GM19467 (cell line): ENCODE data around the gene DNM1.

Experiments used
- ATAC-seq: cut with Tn5 transposase; IDR thresholded peaks from one replicate; pipeline ENCODE4 v1.9.1; 2021; ENCODE audit warnings: mild to moderate bottlenecking, moderate library complexity; ENCODE audit not compliant: unreplicated experiment

The DNM1 gene

DNA sequence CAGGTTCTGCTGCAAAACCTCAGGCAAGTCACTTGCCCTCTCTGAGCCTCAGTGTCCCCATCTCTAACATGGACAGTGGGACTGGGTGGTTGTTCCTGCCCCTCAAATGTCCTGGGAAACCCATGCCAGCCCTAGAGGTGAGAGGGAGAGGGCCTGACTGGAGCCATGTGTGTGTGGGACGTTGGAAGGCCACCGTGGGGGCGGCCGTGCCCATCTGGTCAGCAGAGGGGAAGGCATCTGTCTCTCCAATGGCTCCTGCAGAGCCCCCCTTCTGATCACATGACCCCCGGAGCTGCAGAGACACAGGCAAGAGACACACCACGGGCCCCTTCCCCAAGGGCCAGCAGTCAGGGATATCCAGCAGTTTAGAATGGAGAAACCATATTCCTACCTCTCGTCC is 1.7 kb downstream of the DNM1 start:
- no peak for ATAC-seq

DNA sequence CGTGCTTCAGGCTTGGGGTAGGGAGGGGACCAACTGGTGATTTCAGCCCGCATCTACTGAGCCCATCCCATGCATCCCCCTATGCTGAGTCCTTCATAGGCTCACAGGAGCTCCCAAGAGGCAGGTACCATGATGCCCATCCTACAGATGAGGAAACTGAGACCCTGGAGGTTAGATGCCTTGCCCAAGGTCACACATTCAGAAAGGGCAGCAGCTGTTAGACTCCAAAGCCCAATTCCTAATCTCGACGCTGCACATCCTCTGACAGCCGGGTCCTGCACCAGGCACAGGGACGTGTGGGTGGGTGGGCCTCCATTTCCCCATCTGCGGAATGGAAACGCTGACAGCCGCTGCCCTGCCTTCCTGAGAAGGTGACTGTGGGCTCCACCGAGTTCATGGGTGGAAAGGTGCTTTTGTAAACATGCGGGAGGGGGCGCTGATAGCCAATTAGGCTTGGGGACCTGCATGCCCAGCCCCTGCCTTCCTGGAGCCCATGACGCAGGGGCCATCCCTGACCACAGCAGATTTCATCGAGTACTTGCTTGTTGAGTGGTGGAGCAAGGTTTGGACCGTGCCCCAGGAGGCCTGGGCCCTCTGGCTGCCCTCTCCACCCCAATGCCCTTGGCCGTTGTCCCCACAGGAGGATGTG is 2.2 kb downstream of the DNM1 start:
- ATAC-seq, result no peak

DNA sequence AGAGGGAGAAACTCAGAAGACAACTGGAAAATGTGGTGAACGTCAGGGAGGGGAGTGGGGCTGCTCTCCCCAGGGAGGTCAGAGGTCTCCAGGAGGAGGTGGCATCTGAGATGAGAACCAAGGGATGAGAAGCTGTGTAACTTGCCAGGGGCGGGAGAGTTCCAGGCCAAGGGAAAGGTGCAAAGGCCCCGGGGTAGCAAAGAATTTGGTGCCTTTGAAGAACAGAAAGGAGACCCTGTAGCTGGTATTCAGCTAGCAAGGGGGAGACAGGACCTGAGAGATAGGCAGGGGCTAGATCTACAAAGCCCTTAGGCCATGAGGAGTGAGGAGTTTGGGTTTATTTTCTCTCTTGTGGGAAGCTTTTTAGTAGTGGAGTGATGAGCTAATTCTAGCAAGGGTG is 3.3 kb downstream of the DNM1 start:
- ATAC-seq, result no peak

DNA sequence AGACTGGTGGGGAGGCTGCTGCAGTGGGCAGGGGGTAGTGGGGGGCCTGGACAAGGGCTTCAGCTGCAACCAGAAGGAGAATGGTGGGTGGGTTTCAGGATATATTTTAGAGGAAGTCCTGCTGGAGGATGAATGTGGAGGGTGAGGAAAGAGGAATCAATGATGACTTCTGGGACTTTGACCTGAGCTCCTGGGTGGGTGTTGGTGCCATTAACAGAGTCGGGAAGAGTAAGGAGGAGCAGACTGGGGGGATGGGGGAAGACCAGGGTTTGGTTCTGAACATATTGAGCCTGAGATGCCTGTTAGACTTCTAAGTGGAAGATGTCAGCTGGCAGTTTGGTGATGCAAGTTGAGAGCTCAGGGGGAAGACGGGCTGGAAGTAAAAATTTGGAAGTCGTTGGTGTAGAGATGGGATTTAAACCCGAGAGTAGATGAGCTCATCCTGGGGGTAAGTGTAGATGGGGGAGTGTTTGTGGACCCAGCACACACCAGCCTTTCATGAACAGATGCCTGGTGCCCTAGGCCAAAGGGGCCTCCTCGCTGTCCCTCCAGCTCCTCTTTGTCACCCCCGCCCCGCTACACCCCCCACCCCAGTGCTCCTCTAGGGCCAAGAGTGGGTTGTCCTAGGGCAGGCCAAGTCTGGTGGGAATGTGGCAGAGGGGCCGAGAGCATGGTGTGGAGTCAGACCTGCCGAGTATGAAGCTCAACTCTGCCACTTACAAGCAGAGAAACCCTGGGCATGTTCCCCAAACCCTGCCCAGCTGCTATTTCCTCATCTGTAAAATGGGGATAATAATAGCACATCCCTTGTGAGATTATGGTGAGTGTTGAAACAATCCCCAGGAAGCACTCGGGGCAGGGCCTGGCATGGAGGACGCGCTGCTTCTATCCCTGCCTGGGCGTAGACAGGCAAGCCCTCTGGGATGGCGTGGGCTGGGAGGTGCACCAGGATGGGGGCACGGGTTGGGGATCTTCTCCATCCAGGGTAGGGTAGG is 4.0 kb downstream of the DNM1 start:
- no peak for ATAC-seq

DNA sequence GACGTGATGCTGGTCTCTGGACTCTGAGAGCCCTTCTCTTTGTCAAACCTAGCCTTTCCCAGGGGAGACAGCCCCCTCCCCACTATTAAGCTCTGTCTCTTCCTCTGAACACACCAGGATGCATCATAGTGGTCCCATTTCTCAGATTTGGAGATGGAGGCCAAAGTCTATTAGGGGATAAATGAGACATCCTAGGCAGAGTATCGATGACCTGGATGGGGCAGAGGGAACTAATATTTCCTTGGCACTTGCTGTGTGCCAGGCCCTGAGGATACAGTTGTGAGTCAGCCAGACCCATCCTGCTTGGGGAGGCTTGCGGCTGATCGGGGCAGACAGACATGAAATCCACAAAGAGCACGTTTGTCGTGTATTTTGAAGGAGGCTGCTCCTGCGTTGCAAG is 5.2 kb downstream of the DNM1 start:
- ATAC-seq, result no peak

DNA sequence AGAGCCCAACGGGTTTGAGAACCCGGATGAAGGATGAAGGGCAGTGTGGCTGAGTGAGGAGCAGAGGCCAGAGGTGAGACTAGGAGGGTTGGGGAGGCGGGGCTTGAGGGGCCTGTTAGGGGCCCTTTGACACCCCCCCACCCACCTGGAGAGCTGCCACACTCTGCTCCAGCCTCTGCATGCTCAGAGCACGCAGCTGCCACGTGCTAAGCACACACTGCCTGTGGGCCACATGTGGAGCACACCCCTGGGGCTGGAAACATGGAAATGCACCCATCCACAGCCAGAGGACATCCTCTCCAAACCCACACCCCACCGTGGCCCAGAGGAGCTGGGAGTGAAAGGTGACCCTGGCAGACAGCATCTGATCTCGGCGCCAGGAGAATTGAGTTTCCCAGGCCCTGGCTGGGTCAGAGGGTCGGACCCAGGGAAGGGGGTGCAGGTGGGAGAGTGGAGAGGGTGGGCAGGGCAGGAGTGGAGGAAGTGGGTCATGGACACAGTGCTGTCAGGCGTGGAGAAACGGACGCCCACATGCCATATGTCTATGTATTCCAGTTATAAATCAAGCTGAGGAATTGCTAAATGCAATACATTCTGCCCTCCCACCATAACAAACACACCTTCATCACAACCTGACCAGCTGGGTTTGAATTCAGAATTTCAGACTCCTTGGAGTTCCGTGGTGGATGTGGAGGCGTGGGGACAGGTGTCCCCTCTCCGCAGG is 5.9 kb downstream of the DNM1 start:
- ATAC-seq, result no peak

DNA sequence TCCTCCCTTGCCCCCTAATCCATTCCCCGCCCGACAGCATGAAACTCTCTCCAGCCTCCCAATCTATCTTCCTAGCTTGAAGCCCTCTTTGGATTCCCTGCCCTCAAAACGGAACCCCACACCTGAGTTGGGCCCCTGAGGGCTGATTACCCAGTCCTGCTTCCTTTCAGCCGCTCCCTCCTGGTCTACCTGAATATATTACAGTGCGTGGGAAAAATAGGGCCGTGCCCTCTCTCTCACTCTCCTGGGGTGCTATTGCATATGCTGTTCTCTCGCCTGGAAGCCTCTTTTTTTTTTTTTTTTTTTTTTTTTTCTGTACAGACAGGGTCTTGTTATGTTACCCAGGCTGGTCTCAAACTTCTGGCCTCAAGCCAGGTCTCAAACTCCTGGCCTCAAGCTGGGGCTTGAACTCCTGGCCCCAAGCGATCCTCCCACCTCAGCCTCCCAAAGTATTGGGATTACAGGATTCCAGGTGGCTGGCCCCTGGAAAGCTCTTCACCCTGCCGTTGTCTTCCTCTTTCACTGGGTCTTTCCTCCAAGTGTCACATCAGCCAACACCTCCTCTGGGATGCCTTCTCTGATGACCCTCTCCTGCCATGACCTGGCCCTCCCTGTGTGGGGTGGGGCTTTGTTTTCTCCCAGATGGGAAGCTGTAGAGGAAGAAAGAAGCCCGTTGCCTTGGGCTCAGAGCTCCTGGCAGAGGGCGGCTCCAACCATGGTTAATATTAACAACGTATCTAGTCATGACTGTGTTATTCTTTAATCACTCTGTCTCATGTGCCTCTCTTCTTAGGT is 8.2 kb downstream of the DNM1 start:
- no peak for ATAC-seq

DNA sequence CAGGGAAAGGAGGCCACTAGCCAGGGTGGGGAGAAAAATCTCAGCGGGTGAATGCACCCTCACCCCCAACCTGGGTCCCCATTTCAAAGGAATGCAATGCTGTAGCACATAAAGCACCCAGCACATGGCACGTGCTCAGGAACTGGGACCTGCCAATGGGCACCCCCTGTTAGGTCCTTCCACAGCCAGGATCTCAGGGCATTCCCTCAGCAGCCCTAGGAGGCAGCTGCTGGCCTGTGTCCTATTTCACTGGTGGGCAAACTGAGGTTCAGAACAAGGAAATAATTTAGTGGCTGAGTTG is 8.8 kb downstream of the DNM1 start:
- ATAC-seq, result no peak

DNA sequence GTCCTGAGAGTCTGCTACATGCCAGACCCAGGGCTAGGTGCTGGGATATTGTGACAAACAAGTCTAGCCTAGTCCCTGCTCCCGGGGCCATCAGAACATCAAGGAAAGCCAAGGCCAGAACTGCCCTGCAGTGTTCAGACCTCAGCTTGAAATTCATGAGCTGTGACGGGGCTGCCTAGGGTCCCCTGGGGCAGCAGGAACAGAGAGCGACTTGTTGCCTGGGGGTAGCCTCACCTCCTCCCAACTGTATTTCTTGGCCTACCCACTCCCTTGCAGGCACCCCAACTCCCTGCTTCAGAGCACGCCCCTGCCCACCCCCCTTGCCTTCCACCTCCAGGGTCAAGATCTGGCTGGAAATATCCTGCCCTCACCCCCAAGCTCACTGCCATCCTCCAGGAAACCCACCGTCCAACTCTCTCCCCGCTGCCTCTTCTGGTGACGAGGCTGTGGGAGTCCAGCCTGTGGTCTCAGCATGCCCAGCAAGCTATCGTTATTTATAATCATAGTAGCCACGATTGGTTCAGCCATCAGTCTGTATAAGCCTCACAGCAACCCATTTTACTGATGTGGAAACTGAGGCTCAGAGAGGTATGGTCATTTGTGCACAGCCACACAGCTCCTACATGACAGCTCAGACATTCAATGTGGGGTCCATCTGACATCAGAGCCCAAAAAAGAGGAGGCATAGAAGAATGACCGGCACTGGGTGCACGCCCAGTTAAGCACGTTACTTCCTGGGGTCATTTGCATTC is 10.7 kb downstream of the DNM1 start:
- no peak for ATAC-seq

DNA sequence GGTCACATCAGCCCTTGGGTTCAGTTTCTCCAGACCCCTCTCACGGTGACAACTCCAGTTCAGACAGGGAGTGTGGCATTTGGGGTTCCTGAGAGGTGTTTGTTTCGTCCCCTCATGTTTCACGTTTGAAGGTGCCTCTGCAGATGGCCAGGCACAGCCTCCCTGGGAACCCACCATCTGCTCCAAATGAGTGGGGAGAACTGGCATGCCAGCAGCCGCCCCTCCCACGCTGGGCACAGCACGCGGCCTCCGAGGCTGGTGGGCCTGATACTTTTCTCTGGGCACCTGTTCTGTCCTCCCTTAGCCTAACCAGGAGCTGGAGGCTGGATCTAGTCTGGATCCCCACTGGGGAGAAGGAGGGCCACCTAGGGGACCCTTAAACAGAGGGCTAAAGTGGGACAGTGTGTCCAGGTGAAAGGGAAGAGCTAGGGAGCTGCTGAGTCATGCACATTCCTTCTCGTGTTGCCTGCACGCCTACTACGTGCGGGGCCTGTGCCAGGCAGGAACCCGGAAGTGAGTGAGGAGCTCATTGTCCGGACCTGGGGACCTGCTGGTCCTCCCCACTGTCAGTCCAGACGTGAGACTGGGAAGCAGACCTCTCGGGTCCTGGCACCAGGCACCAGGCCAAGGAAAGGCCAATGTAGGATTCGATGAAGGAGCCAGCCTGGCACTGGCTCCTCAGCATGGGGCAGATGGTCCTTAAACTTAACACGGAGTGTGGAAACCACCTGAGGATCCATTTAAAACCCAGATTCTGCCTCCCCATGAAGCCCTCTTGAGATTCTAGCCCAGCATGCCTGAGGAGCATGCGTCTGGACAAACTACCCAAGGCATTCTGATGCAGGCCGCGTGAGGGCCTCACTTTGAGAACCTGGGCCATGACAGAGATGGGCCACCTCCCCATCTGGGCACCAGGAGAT is 11.7 kb downstream of the DNM1 start:
- no peak for ATAC-seq

DNA sequence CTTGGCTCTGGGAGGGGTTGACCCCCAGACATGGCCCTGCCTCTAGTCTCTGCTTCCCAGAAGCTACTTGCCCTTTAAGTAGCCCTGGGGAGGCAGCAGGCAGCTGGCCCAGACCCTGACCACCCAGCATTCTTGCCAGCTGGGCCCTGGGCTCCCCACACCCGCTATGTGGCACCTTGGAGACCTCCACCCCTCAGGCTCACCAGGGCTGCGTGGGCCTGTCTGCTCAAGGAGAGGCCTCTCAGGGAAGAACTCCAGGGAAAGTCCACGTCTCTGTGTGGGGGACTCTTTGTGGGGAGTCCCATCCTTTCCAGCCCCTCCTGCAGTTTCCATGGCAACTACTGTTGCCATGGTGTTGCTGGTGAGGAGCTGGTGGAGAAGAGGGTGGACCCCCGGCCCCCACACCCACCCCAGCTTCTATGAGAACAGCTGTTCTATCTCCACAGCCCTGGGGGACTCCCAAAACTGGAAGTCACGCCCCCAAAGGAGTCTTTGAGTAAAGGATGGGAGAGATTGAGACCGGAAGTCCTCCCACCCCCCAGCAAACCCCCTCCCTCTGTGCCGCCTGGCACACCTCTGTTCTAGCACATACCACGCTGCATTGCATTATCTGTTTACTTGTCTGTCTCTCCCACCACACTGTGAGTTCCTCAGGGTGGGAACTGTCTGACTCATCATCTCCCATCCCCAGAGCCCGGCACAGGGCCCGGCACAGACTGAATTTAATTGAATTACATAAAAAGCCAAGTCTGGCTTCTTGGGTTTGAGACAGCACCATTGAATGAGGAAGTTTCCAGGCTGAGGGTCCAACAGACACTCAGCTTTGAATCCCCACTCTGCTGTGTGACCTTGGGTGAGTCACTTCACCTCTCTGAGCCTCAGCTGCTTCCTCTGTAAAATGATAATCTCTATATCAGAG is 12.6 kb downstream of the DNM1 start:
- ATAC-seq, result no peak

DNA sequence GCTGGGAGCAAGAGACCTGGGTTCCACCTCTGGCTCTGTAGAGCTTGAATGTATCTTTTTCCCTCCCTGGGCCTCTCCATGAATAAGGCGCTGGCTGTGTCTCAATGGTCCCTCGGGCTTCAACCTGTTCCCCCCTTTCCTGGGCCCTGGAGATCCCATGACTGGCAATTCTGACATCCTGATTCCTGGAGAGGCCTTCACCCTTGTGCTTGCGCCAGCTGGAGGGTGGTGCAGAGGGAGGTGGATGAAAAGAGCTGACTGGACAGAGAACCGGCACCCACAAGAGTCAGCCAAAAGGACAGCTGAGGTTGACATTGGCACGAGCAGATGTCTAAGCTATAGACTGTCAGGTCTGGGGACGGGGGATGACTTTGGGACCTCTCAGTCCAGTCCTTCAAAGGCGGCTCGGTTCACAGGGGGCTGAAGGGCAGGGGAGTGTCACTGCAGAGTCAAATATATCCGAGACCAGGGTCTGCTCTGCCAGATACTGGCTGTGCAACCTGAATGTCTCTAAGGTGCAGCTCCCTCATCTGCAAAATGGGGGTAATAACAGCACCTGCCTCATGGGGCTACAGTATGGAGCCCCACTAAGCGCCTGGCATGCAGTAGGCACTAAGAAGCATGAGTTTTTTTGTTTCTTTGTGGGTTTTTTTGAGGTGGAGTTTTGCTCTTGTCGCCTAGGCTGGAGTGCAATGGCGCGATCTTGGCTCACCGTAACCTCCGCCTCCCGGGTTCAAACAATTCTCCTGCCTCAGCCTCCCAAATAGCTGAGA is 13.8 kb downstream of the DNM1 start:
- no peak for ATAC-seq

DNA sequence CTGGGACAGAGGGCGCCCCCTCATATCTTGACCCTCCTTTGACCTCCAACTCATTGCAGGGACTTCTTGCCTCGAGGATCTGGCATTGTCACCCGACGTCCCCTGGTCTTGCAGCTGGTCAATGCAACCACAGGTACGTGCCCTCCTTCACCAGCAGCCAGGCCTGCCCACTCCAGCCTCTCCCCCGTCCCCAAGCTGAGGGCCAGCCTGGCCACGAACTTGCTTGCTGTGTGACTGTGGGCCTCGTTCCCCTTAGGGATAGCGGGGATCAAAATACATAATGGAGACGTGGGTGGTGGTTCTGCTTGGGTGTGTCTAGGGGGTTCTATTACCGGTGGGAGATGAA is 15.0 kb downstream of the DNM1 start:
- no peak for ATAC-seq

DNA sequence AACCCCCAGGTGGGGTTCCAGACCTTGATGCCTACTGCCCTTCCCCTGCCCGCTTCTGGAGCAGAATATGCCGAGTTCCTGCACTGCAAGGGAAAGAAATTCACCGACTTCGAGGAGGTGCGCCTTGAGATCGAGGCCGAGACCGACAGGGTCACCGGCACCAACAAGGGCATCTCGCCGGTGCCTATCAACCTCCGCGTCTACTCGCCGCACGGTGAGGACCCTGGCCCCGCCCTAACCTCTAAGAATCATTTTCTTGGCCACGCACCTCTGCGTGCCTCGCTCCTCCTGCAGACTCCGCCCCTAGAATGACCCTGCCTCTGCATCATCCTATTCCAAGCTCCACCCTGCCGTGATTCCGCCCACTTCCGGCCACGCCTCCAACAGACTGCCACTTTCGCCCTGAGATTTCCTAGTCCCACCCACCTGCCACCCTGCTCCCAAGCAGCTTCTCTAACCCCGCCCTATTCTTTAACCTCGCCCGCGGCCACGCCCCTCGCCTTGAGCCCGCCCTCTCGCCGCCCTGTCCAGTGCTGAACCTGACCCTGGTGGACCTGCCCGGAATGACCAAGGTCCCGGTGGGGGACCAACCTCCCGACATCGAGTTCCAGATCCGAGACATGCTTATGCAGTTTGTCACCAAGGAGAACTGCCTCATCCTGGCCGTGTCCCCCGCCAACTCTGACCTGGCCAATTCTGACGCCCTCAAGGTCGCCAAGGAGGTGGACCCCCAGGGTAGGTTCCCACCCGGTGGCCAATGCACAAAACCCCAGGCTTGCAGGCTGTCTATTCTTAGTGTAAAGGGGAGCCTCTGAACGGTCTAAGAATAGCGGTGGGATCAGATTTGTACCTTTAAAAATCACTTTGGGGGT is 15.6 kb downstream of the DNM1 start:
- peak; percentile 90 for ATAC-seq

DNA sequence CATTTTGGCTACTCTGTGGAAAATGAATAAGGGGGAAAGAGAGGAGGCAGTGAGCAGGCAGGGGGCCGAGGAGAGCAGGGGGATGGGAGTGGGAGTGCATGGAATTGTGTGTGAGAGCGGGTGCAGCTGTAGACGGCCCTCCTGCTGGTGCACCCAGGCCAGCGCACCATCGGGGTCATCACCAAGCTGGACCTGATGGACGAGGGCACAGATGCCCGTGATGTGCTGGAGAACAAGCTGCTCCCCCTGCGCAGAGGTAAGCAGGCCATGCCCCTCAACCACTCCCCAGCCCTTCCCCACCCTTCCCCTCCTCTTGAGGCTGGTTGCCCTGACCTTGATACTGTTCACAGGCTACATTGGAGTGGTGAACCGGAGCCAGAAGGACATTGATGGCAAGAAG is 16.7 kb downstream of the DNM1 start:
- ATAC-seq, result no peak

DNA sequence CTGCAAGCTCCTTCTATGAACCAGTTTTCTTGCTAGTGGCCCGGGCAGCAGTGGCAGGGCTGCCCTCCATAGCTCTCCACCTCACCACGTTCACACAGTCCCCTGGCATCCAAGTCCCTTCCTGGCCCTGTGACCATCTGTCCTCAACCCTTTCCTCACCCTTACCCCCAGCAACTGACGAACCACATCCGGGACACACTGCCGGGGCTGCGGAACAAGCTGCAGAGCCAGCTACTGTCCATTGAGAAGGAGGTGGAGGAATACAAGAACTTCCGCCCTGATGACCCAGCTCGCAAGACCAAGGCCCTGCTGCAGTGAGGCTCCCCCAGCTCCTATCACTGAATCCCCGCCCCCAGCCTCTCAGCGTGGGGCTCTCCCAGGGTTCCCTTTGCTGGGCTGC is 18.8 kb downstream of the DNM1 start:
- ATAC-seq, result no peak
